AG09319 (cell line): ENCODE data around the gene KRT82.

Experiments
- DNase-seq: peaks from one replicate; pipeline ENCODE4 v3.0.0-alpha.2; 2010; ENCODE audit warnings: low read depth; ENCODE audit errors: extremely low read depth
- TF ChIP-seq, protein P1 (sequence below): IDR thresholded peaks from 2 replicates; pipeline ENCODE4 v1.5.1; 2011; ENCODE audit warnings: low read depth, mild to moderate bottlenecking, inconsistent platforms, low read length, moderate library complexity

The KRT82 gene

DNA sequence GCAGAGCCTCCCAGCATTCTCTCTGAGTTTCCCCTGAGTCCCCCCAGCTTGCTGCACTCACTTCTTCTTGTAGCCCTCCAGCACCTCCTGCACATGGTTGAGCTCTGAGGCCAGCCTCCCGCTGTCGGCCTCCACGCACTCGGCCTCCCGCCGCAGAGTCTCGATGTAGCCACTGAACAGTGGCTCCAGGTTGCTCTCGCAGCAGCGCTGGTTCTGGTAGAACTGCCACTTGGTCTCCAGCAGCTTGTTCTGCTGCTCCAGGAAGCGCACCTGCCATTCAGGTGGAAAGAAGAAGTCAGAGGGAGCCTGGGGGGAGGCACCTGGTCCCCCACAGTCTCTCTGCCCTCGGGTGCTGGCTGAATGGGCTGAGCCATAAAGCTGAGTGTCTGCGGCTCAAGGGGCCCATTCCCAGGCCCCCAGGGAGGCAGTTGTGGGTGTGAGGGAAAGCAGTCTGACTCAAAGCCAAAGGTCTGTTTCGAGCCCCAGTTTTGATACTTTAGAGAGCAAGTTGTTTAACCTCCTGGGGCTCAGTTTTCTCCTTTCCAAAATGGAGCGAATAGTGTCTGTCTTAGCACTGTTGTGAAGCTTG, 41.1 kb downstream of the KRT82 start:
- no peak for DNase-seq
- TF ChIP-seq, protein P1, sequence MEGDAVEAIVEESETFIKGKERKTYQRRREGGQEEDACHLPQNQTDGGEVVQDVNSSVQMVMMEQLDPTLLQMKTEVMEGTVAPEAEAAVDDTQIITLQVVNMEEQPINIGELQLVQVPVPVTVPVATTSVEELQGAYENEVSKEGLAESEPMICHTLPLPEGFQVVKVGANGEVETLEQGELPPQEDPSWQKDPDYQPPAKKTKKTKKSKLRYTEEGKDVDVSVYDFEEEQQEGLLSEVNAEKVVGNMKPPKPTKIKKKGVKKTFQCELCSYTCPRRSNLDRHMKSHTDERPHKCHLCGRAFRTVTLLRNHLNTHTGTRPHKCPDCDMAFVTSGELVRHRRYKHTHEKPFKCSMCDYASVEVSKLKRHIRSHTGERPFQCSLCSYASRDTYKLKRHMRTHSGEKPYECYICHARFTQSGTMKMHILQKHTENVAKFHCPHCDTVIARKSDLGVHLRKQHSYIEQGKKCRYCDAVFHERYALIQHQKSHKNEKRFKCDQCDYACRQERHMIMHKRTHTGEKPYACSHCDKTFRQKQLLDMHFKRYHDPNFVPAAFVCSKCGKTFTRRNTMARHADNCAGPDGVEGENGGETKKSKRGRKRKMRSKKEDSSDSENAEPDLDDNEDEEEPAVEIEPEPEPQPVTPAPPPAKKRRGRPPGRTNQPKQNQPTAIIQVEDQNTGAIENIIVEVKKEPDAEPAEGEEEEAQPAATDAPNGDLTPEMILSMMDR = no peak

DNA sequence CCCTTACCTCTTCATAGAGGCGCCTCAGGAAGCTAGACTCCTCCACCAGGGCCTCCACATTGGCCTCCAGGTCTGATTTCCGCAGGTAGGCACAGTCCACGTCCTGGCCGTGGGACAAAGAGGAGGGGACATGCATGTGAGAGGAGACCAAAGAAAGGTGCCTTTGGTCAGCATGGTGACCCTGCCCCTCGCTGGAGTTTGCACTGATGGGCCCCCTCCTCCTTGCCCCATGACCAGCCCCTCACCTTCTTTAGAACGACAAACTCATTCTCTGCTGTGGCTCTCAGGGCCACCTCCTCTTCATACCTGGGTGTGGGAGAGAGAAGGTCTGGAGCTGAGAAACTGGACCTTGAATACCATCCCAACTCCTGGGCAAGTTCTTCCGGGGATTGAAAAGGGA, 42.1 kb downstream of the KRT82 start:
- TF ChIP-seq, protein P1 = no peak
- DNase-seq = no peak

DNA sequence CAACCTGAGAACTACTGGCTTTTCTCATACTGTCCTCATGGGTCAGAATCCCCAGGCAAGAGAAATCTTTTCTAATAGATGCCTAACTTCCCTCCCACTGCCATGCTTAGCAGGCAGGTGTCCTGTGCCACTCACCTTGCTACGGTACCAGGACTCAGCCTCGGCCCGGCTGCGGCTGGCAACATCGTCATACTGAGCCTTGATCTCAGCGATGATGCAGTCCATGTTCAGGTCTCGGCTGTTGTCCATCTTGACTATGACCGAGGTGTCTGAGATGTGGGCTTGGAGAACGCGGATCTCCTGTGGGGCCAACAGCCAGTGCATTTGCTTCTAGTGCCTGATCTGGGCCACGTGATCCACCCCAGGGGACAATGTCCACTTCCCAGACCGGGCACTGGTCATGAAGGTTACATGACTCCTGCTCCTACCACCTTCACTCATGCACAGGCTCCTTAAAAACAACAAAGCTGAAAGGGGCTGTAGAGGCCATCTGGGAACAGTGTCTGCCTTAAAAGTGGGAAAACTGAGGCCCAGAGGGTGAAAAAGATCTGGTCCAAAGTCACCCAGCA, 42.9 kb downstream of the KRT82 start:
- DNase-seq = no peak
- TF ChIP-seq, protein P1 = no peak

DNA sequence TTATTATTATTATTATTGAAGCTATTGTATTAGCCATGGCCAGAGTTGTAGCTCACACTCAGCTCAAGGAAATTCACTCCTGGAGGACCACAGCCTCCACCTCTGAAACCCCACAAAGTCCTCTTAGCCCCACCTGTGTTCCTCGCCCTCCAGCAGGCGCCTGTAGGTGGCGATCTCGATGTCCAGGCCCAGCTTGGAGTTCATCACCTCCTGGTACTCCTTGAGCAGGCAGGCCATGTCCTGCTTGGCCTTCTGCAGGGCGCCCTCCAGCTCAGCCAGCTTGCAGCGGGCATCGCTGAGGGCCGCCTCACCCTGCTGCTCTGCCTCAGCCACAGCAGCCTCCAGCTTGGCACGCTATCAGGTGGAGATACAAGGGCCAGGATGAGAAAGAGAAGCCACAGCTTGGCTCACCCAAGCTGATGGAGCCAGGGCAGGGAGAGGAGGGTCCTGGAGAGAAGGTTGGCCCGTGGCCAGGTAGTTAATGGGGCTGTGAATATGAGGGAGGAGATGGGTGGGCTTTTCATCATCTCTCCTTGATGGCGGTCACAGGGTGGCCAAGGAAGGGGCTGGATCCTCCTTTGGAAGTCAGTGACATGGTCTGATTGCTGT, 43.9 kb downstream of the KRT82 start:
- TF ChIP-seq, protein P1 = no peak; the same call in 1 of the 2 replicates
- DNase-seq = no peak

DNA sequence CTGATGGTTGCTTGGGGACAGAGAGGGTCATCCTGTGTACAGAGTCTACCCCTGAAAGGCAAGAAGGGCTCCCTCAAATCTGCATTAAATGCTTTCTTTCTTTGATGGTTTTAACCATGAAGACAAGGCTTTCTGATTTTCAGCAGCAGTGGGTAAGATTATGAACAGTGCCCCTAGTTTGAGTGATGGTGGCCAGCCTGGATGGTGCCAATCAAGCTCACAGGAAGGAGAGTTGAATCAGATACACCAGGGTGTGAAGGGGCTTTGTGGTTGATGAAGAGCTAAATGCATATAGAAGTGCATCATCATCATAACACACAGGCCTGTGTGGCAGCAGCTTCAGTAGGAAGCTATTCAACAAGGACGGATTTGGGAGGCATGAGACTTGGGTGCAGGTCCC, 44.6 kb downstream of the KRT82 start:
- TF ChIP-seq, protein P1 = no peak
- no peak for DNase-seq

DNA sequence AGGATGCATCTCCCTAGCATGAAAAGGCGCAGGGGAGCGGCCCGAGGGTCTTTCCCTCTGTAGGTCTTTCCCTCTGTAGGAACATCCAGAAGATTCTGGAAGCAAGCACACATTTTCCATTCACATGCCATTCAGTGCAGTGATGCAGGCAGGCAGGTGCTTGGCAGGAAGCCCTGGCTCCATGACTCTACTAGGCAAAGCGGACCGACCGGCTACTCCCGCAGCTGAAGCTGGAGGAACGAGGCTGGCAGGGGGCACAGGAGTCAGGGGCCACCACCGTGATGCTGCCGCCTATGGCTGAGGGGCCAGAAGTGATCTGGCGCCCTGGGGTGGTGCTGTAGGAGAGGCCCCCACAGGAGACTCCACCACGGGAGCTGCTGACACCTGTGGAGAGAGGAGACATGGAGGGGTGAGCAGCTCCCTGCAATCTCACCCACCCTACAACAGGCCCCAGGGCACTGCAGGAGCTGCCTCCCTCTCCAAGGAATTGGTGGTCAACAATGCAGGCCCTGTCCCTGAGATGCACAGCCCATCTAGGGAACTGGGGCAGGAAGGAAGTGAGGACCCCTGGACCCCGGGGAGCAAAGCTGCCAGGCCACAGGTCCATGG, 45.4 kb downstream of the KRT82 start:
- TF ChIP-seq, protein P1 = no peak

DNA sequence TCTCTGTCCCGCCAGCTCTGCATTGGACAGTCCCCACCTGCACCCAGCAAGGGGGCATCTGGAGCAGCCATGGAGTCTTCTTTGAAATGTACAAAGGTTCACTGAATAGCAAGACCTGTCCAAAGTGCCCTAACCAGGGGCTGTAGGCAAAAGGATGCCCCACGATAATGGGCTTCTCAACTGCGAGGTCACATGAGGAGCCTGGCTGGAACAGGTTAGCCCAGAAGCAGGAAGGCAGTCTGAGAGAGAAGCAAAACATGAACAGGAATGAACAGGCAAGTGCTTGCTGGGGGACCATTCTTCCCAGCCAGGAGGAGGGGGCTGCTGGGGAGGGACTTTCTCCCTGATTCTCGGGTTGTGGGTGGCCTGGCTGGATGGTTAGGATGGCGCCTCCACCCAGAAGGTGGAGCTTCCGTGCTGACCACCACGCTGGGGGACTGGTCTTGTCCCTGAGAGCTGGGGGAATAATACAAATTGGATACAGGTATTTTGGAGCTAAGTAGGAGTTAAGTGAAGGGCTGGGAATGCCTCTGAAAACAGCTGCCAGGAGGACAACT, 46.0 kb downstream of the KRT82 start:
- no peak for DNase-seq
- TF ChIP-seq, protein P1 = no peak

More for the DNA sequence above, 45.4 kb downstream of the KRT82 start:
- DNase-seq = no peak
